ENCODE measurements around the gene WLS. TPM values are rescaled to one million over a fixed set of nuclear protein-coding genes. Genes with fewer than 3 reads are reported as not detected.

WLS gene
- total and polyA plus RNA-seq, 2 experiments from 2014 or later: 113 to 114 TPM

GRCh38 chr1:68255301-68255700 is 23.0 kb upstream of the WLS start:
- DNase-seq (ENCODE audit: low read depth in 1 of 2, low spot score in 1 of 2): peak in 1 of 2 donors; percentile 40
- H3K9me3 ChIP-seq (ENCODE audit: low read depth): no peaks in the 10 kb centered on the region
- no peak overlapping the region for H3K4me3 ChIP-seq
- H3K27me3 ChIP-seq: no peaks in the 10 kb centered on the region
- H3K27ac ChIP-seq: no peak overlapping the region
- TF ChIP-seq, protein P1, sequence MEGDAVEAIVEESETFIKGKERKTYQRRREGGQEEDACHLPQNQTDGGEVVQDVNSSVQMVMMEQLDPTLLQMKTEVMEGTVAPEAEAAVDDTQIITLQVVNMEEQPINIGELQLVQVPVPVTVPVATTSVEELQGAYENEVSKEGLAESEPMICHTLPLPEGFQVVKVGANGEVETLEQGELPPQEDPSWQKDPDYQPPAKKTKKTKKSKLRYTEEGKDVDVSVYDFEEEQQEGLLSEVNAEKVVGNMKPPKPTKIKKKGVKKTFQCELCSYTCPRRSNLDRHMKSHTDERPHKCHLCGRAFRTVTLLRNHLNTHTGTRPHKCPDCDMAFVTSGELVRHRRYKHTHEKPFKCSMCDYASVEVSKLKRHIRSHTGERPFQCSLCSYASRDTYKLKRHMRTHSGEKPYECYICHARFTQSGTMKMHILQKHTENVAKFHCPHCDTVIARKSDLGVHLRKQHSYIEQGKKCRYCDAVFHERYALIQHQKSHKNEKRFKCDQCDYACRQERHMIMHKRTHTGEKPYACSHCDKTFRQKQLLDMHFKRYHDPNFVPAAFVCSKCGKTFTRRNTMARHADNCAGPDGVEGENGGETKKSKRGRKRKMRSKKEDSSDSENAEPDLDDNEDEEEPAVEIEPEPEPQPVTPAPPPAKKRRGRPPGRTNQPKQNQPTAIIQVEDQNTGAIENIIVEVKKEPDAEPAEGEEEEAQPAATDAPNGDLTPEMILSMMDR (IDR thresholded peaks at IDR 0.05; ENCODE audit: low read depth, low read length): no peak
- H3K36me3 ChIP-seq: no peaks in the 10 kb centered on the region
- no peaks in the 10 kb centered on the region for H3K4me1 ChIP-seq (ENCODE audit: low read depth)

DNA sequence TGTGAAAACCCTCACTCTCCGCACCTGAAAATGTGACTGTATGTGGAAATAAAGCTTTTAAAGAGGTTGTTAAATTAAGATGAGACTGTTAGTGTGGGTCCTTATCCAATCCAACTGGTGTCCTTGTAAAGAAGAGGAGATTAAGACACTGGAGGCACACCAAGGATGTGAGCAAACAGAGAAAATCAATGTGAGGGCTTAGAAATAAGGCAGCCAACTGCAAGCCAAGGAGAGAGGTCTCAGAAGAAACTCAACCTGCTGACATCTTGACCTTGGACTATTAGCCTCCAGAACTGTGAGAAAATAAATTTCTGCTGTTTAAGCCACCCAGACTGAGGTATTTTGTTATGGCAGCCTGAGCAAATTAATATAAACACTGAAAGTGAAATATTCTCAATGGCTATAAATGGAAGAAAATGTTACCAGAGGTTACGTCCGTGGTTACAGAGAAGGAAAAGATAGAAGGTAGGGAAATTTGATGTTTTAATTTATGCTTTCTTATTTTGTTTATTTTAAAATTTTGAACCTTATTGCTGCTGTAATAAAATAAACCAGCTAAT is 22.4 kb upstream of the WLS start:
- TF ChIP-seq, protein P1 (IDR thresholded peaks at IDR 0.05; ENCODE audit: low read depth, low read length): no peak
- no peak overlapping the region for H3K4me3 ChIP-seq
- DNase-seq (ENCODE audit: low read depth in 1 of 2, low spot score in 1 of 2): no peak

DNA sequence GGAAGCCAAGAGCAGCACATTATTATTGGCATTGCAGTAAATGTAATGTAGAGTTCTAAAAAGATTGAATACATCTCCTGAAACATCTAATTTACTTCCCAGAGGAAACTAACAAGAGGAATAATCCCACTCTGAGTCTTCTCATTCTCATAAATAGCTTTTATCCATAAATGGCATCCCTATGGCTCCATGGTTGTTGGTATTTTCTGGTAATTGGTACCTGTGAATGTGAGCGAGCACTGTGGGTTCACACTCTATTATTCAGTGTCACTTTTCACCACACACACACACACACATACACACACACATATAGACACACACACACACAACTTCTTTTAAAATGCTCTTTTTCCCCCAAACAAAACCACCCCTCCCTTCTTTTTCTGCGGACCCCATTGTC is 4.7 kb upstream of the WLS start:
- H3K36me3 ChIP-seq: no peaks in the 10 kb centered on the region
- no peak for DNase-seq (ENCODE audit: low read depth in 1 of 2, low spot score in 1 of 2)
- TF ChIP-seq, protein P1 (IDR thresholded peaks at IDR 0.05; ENCODE audit: low read depth, low read length): no peak
- H3K4me1 ChIP-seq (ENCODE audit: low read depth): no peaks in the 10 kb centered on the region
- no peaks in the 10 kb centered on the region for H3K9me3 ChIP-seq (ENCODE audit: low read depth)
- no peak overlapping the region for H3K27ac ChIP-seq
- no peak overlapping the region for H3K4me3 ChIP-seq
- H3K27me3 ChIP-seq: peaks cover 2% of the 10 kb centered on the region

More for the DNA sequence above, 22.4 kb upstream of the WLS start:
- H3K4me1 ChIP-seq (ENCODE audit: low read depth): no peaks in the 10 kb centered on the region
- H3K27me3 ChIP-seq: no peaks in the 10 kb centered on the region
- no peaks in the 10 kb centered on the region for H3K36me3 ChIP-seq
- H3K27ac ChIP-seq: no peak overlapping the region
- H3K9me3 ChIP-seq (ENCODE audit: low read depth): no peaks in the 10 kb centered on the region

GRCh38 chr1:68234094-68234493 is 1.8 kb upstream of the WLS start:
- Histone ChIP-seq H3K4me1 (ENCODE audit: low read depth) (peaks cover 13% of the 10 kb centered on the region), H3K36me3 (no peaks in the 10 kb centered on the region), H3K27me3 (peaks cover 2% of the 10 kb centered on the region), H3K4me3 (no peak overlapping the region), H3K9me3 (ENCODE audit: low read depth) (no peaks in the 10 kb centered on the region), H3K27ac (no peak overlapping the region)
- TF ChIP-seq, protein P1 (IDR thresholded peaks at IDR 0.05; ENCODE audit: low read depth, low read length): no peak
- no peak for DNase-seq (ENCODE audit: low read depth in 1 of 2, low spot score in 1 of 2)

DNA sequence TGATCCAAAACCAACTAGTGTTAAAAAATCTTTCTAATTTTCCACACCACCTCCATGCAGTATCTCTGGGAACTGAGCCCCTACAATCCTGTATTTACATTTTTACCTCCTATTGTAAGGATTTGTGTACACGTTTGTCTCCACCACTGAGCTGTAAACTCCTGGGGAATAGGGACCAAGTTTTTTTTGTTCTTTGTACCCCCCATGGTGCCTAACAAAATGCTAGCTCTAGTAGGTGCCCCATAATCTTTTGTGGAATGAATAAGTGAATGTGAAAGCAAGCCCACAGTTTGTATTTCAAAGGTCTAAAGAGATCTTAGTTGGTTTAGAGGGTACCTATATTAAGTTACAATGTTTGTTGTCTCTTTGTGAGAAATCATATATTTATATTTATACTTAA is 879 bp upstream of the WLS start:
- no peak for DNase-seq (ENCODE audit: low read depth in 1 of 2, low spot score in 1 of 2)
- TF ChIP-seq, protein P1 (IDR thresholded peaks at IDR 0.05; ENCODE audit: low read depth, low read length): no peak
- H3K27me3 ChIP-seq: peaks cover 2% of the 10 kb centered on the region
- no peaks in the 10 kb centered on the region for H3K9me3 ChIP-seq (ENCODE audit: low read depth)
- H3K27ac ChIP-seq: peak overlapping the region; percentile 76
- peak overlapping the region; percentile 93 for H3K4me3 ChIP-seq
- H3K36me3 ChIP-seq: no peaks in the 10 kb centered on the region
- H3K4me1 ChIP-seq (ENCODE audit: low read depth): peaks cover 18% of the 10 kb centered on the region

Data from cardiac muscle cell (in vitro differentiated cells and primary cell).